Right renal pelvis (tissue), 4 donors: ENCODE data around the gene ZNF217. TPM values are rescaled to one million over a fixed set of nuclear protein-coding genes. Genes with fewer than 3 reads are reported as not detected.
"Not testable (repeated sequence)": the region's sequence is repeated elsewhere in the genome, so short reads cannot be mapped to it uniquely, and the experiment has no call there.

Experiments
- DNase-seq, 4 donors: peaks; one replicate each; pipeline ENCODE4 v3.0.0-alpha.2; 2013; ENCODE audit warnings: low read depth in 4 of 4, low spot score in 3 of 4, missing footprints in 1 of 4
- polyA plus RNA-seq, 4 donors: library from polyadenylated mRNA; unstranded; fragments of 120-200 nt; gene quantifications; one replicate each; pipeline ENCODE4 v1.2.1, GENCODE V29; 2013; ENCODE audit not compliant: insufficient read length in 4 of 4

ZNF217 gene
- polyA plus RNA-seq, 4 donors: 27.6 to 38.3 (median 35.6) TPM

GRCh38 chr20:53622247-53623133 is 28.9 kb upstream of the ZNF217 start:
- no peak for DNase-seq

GRCh38 chr20:53621482-53622246 is 28.0 kb upstream of the ZNF217 start:
- no peak for DNase-seq

DNA sequence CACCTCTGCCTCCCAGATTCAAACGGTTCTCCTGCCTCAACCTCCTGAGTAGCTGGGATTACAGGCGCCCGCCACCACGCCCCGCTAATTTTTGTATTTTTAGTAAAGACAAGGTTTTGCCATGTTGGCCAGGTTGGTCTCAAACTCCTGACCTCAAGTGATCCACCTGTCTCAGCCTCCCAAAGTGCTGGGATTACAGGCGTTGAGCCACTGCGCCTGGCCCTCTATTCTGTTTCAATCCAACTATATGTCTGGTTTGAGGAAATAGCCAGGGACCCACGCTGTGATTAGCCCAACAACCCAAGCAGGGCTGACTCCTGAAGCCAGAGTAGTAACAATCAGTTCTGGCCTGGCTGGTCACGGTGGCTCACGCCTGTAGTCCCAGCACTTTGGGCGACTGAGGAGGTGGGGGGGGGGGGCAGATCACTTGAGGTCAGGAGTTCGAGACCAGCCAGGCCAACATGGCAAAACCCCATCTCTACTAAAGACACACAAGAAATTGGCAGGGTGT is 24.9 kb upstream of the ZNF217 start:
- not testable (repeated sequence) for DNase-seq

- no peak for DNase-seq
These were observed 24.3 kb upstream of the ZNF217 start for GRCh38 chr20:53617791-53618489.

DNA sequence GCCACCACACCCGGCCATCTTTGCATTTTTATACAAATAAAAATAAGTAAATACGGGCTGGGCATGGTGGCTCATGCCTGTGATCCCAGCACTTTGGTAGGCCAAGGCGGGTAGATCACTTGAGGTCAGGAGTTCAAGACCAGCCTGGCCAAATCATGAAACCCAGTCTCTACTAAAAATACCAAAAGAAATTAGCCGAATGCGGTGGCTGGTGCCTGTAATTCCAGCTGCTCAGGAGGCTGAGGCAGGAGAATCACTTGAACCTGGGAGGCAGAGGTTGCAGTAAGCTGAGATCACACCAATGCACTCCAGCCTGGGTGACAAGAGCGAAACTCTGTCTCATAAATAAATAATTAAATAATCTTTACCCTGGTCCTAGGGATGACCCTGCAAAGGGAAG is 22.9 kb upstream of the ZNF217 start:
- DNase-seq: not testable (repeated sequence)

DNA sequence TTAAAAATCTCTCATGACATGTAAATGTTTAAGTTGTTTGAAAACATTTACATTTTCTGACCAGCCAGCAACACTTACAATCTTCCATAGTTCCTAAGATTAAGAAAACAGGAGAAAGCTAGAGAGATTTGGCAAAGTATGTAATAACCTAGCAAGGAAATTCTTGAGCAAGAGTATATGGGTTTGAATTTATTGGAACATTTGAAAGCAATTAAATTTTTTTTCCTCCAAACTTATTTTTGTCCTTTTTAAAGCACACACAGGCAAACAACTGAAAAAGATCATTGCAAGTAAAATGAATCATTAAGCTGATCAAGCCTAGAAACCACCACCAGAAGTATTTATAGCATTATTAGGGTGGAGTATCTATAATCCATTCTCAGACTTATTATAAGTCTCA is 20.1 kb upstream of the ZNF217 start:
- DNase-seq: no peak

- DNase-seq: not testable (repeated sequence)
These were observed 18.6 kb upstream of the ZNF217 start for GRCh38 chr20:53612289-53612688.

DNA sequence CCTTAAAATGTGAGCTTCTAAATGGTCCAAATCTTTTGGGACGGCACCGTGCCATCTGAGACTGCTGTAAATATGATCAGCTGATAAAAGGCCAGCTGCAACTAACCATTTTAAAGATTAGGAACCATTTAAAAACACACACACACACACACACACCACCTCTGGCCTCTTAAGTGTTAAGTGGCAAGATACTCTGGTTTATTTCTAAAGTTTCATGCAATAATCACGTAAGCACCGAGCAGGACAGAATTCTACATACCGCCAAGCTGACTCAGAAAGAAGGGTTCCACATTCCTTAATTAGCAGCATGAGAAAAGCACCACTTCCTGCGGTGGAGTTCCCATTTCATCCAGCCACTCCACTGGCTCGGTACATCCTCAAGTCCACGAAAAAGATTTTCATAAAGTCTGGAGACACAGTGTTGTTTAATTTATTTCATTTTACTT is 17.8 kb upstream of the ZNF217 start:
- no peak for DNase-seq

DNA sequence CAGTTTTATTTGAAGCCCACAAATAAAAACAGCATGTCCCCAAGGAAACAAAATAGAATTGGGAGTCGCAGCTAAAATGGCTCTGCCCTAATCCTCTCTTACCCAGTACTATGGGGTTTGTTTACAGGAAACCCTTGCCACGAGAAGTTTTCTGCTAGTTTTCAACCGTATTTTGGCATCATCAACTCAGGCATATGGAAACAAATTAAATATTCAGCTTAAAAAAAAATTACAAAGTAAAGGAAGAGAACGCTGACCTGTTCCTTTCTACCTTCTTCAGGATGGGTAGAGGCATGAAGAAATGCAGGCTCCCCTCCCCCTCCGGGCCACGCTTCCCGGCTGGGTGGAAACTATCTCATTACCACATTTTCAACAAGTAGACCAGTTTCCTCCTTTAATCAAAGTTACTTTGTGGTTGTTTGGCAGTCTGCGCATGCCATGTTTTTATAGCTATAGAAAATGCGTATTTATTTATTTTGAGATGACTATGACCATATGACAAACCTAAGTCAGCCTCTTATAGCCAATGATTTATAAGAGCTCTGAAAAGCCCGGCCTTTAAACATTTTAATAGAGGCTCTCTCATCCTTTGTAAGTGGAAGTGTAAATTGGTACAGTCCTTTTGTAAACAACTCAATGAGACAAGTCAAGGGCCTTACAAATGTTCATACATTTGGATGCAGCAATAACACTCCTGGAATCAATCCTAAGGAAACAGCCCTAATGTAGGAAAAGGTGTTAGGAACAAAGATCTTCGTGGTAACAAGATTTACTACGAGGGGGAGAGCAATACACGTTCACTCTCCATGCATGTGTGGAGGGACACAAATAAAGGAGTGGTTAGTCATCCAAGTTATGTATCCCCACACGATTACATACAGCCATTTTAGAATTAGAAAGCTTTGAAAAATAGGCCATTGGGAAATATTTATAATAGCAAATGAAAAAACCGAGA is 16.1 kb upstream of the ZNF217 start:
- DNase-seq: no peak

- DNase-seq: no peak
These were observed 15.1 kb upstream of the ZNF217 start for GRCh38 chr20:53608456-53609452.

DNA sequence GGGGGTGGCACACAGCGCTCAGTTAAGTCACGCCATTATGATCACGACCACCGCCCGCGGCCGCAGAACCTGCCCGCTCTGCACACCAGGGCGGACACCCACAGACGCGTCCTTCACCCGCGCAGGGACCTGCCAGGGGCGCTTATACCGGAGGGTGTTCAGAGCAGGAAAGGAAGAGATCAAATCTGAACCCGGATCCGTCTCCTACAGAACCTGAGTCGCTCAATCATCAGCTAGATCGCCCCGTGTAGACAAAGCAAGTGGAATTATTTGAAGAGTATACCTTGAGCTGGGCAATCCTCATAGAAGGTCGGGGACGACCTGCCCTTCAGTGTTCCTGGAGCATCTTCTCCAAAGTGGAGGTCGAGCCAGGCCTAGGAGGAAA is 14.4 kb upstream of the ZNF217 start:
- DNase-seq: no peak

- DNase-seq: no peak
These were observed 12.8 kb upstream of the ZNF217 start for GRCh38 chr20:53606364-53606985.

DNA sequence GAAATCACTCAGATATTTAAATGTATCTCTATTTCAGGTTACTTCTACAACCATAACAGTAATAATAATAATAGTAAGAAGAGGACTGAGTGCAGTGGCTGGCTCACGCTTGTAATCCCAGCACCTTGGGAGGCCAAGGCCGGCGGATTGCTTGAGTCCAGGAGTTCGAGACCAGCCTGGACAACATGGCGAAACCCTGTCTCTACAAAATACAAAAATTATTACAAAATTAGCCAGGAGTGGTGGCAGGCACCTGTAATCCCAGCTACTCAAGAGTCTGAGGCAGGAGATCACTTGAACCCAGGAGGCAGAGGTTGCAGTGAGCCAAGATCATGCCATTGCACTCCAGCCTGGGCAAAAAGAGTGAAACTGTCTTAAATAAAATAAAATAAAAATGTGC is 11.8 kb upstream of the ZNF217 start:
- not testable (repeated sequence) for DNase-seq

DNA sequence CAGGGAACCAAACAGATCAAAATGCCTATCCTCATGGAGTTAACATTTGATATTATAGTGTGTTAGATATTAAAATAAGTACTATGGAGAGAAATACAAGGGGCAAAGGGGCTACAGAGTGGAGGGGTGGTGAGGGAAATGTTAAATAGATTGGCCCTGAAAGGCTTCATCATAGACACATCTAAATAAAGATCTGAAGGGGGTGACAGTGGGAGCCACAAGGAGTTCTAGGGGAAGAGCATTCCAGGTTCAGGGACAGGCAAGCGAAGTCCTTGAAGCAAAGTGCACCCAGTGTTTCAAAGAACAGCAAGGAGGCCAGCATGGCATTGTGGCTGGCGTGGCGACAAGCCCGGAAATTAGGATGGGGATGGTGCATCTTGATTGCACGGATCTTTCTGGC is 11.2 kb upstream of the ZNF217 start:
- not testable (repeated sequence) for DNase-seq

DNA sequence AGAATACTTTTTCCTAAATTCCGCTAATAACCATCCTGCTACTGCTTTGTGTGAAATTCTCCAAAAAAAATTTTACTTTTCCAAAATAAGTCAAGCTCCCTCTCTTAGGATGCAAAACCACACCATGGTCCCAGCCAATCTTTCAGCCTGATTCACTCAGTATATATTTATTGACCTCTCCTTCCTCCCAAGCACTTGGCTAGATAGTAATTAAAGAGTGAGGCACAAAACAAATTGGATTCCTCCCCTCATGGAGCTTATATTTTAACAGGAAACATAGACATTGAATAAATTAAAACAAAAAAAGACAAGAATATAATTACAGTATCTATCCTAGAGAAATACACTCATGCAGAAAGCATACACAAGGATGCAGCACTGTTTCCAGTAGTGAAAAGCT is 9.0 kb upstream of the ZNF217 start:
- no peak for DNase-seq

DNA sequence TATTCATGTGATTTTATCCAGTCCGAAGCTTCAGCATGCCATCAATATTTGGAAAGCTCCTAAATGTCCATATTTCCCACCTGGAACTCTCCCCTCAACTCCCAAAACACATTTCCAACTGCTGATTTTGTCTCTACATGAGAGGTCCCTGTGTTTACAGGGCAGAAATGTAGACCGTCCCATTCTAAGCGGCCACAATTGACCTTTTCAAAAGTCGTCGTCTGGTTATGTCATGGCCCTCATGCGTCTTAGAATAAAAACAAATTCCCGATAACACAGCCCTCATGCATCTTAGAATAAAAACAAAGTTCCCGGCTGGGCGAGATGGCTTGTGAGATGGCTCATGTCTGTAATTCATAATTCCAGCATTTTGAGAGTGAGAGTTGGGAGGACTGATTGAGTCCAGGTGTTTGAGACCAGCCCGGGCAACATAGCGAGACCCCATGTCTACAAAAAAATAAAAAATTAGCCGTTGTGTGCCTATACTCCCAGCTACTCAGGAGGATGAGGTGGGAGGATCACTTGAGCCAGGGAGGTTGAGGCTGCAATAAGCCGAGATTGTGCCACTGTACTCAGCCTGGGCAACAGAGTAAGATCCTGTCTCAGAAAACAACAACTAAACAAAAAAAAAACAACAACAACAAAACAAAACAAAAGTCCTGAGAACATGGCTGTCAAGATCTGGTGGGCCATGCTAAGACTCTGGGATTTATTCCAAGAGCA is 6.4 kb upstream of the ZNF217 start:
- DNase-seq: no peak

GRCh38 chr20:53599378-53599777 is 5.7 kb upstream of the ZNF217 start:
- DNase-seq: no peak

- DNase-seq: no peak
These were observed 5.4 kb upstream of the ZNF217 start for GRCh38 chr20:53599044-53599362.
